HEK293 (cell line): Measurements from ENCODE around the gene CAMKMT.

ENCODE experiments used
- CTCF ChIA-PET: fragments of 350-600 bp; formaldehyde crosslinking; extraction: SDS; loops from one replicate; lab custom pipeline; 2021; ENCODE audit warnings: antibody characterized with exemption; lab: Yijun Ruan, JAX
- POLR2A ChIA-PET: fragments of 300-600 bp; formaldehyde crosslinking; extraction: SDS; loops from one replicate; lab custom pipeline; 2020; ENCODE audit warnings: antibody characterized with exemption, inconsistent platforms; lab: Yijun Ruan, JAX
- H3K27ac ChIP-seq: fragments of 200-500 bp; sonication (Bioruptor generic); 2 replicates; pipeline ENCODE4 v1.5.1; 2014; ENCODE audit warnings: low read depth, low read length, control low read depth, inconsistent platforms; ENCODE audit errors: extremely low read depth
- H3K36me3 ChIP-seq, 2 experiments: fragments of 200-500 bp in 1 of 2; sonication (Bioruptor generic) in 1 of 2; 1 replicate in 1 of 2; 2 replicates in 1 of 2; pipeline ENCODE4 v1.5.1; 2014 to 2017; ENCODE audit warnings: inconsistent platforms in 2 of 2, low read length in 2 of 2; ENCODE audit not compliant: control insufficient read depth in 2 of 2, insufficient read depth in 1 of 2
- H3K4me1 ChIP-seq: fragments of 200-500 bp; sonication (Bioruptor generic); 2 replicates; pipeline ENCODE4 v1.5.1; 2014; ENCODE audit warnings: mild to moderate bottlenecking, low read length, inconsistent platforms; ENCODE audit not compliant: control insufficient read depth, insufficient read depth
- H3K4me3 ChIP-seq: 2 replicates; pipeline ENCODE4 v1.5.1; 2011; ENCODE audit warnings: low read depth, mild to moderate bottlenecking, control low read depth, low read length, moderate library complexity
- H3K9me3 ChIP-seq: fragments of 200-500 bp; sonication (Bioruptor generic); 2 replicates; pipeline ENCODE4 v1.5.1; 2014; ENCODE audit warnings: low read depth, low read length, inconsistent platforms; ENCODE audit not compliant: control insufficient read depth, insufficient read depth
- GLI2 ChIP-seq: fragments of 450-650 bp; formaldehyde crosslinking; IDR thresholded peaks from 2 replicates; pipeline ENCODE4; 2017; ENCODE audit warnings: missing biosample characterization, missing genetic modification characterization, low read depth, borderline replicate concordance
- PRDM2 ChIP-seq: fragments of 450-650 bp; formaldehyde crosslinking; IDR thresholded peaks from 2 replicates; pipeline ENCODE4 v1.5.1; 2016; ENCODE audit warnings: missing biosample characterization, missing genetic modification characterization, borderline replicate concordance
- REPIN1 ChIP-seq: fragments of 450-650 bp; formaldehyde crosslinking; IDR thresholded peaks from 2 replicates; pipeline ENCODE4 v1.5.1; 2017; ENCODE audit warnings: missing biosample characterization, missing genetic modification characterization, low read depth
- SCRT2 ChIP-seq: fragments of 450-650 bp; formaldehyde crosslinking; IDR thresholded peaks from 2 replicates; pipeline ENCODE4 v1.5.1; 2016; ENCODE audit warnings: missing biosample characterization, missing genetic modification characterization
- ZNF184 ChIP-seq: fragments of 450-650 bp; IDR thresholded peaks from 2 replicates; pipeline ENCODE4 v1.5.1; 2018; ENCODE audit warnings: missing biosample characterization, mild to moderate bottlenecking, missing genetic modification characterization
- ZNF211 ChIP-seq: fragments of 450-650 bp; formaldehyde crosslinking; IDR thresholded peaks from 2 replicates; pipeline ENCODE4 v1.5.1; 2016; ENCODE audit warnings: low read depth, missing biosample characterization, missing genetic modification characterization
- ZNF223 ChIP-seq: fragments of 450-650 bp; formaldehyde crosslinking; IDR thresholded peaks from 2 replicates; pipeline ENCODE4 v1.5.1; 2016; ENCODE audit warnings: missing biosample characterization, missing genetic modification characterization
- ZNF324 ChIP-seq: fragments of 450-650 bp; formaldehyde crosslinking; IDR thresholded peaks from 2 replicates; pipeline ENCODE4 v1.5.1; 2016; ENCODE audit warnings: missing biosample characterization, missing genetic modification characterization
- ZNF362 ChIP-seq: fragments of 450-650 bp; formaldehyde crosslinking; IDR thresholded peaks from 2 replicates; pipeline ENCODE4 v1.5.1; 2016; ENCODE audit warnings: missing biosample characterization, missing genetic modification characterization
- ZNF501 ChIP-seq: fragments of 450-650 bp; formaldehyde crosslinking; IDR thresholded peaks from 2 replicates; pipeline ENCODE4 v1.5.1; 2016; ENCODE audit warnings: missing biosample characterization, missing genetic modification characterization
- ZNF530 ChIP-seq: fragments of 450-650 bp; formaldehyde crosslinking; IDR thresholded peaks from 2 replicates; pipeline ENCODE4 v1.5.1; 2016; ENCODE audit warnings: low read depth, missing biosample characterization, missing genetic modification characterization
- ZNF585B ChIP-seq: fragments of 450-650 bp; formaldehyde crosslinking; IDR thresholded peaks from 2 replicates; pipeline ENCODE4 v1.5.1; 2016; ENCODE audit warnings: missing biosample characterization, missing genetic modification characterization
- ZNF623 ChIP-seq: fragments of 450-650 bp; formaldehyde crosslinking; IDR thresholded peaks from 2 replicates; pipeline ENCODE4 v1.5.1; 2016; ENCODE audit warnings: missing biosample characterization, missing genetic modification characterization
- ZNF639 ChIP-seq: fragments of 450-650 bp; formaldehyde crosslinking; IDR thresholded peaks from 2 replicates; pipeline ENCODE4 v1.5.1; 2016; ENCODE audit warnings: missing biosample characterization, missing genetic modification characterization

CAMKMT gene

GRCh38 chr2:44706681-44707553 lies 345.2 kb downstream of the CAMKMT start:
- Histone ChIP-seq H3K9me3 (no peaks in the 10 kb centered on the region), H3K36me3 (no peaks in the 10 kb centered on the region), H3K4me3 (no peak overlapping the region), H3K4me1 (no peaks in the 10 kb centered on the region; the same call in 1 of the 2 replicates), H3K27ac (no peak overlapping the region)
- ChIA-PET POLR2A (no interaction called here), CTCF (interaction anchor here (2.6 kb wide), 1 partner anchor 227 kb away, joined by 16 read pairs; no protein-coding TSS in a partner anchor)
- TF ChIP-seq PRDM2 (tag by site-specific recombination) (no peak), SCRT2 (0 out of 2 replicates have a peak, but pooled peaks have one; percentile 18), ZNF639 (tag by site-specific recombination) (no peak), REPIN1 (tag by site-specific recombination) (no peak), ZNF623 (tag by site-specific recombination) (no peak), GLI2 (no peak), ZNF585B (tag by site-specific recombination) (no peak), ZNF211 (tag by site-specific recombination) (no peak)

GRCh38 chr2:44707945-44708660 lies 346.4 kb downstream of the CAMKMT start:
- Histone ChIP-seq H3K4me3 (no peak overlapping the region), H3K9me3 (no peaks in the 10 kb centered on the region), H3K4me1 (no peaks in the 10 kb centered on the region; the same call in 1 of the 2 replicates), H3K36me3 (no peaks in the 10 kb centered on the region), H3K27ac (no peak overlapping the region)
- ChIA-PET POLR2A (interaction anchor here (0.6 kb wide), 1 partner anchor 548 kb away, joined by 3 read pairs; no protein-coding TSS in a partner anchor), CTCF (interaction anchor here (0.7 to 2.6 kb wide), 6 partner anchors 10 to 247 kb away, joined by 3 to 16 read pairs (median 4); no protein-coding TSS in a partner anchor)
- TF ChIP-seq GLI2, result no peak
- peak; percentile 69; the same call in 1 of the 2 replicates for TF ChIP-seq ZNF362
- no peak for TF ChIP-seq ZNF223 (tag by site-specific recombination)
- no peak for TF ChIP-seq ZNF501
- TF ChIP-seq ZNF530, result no peak
- no peak for TF ChIP-seq ZNF184 (tag by site-specific recombination)
- no peak for TF ChIP-seq ZNF324 (tag by site-specific recombination)
